GM21786 (cell line): ENCODE measurements around the gene RANGAP1.

Experiments
- ATAC-seq: cut with Tn5 transposase; IDR thresholded peaks from one replicate; pipeline ENCODE4 v1.9.1; 2021; ENCODE audit not compliant: unreplicated experiment

RANGAP1 gene

GRCh38 chr22:41204066-41204465 lies 81.9 kb downstream of the RANGAP1 start:
- ATAC-seq = no peak

DNA sequence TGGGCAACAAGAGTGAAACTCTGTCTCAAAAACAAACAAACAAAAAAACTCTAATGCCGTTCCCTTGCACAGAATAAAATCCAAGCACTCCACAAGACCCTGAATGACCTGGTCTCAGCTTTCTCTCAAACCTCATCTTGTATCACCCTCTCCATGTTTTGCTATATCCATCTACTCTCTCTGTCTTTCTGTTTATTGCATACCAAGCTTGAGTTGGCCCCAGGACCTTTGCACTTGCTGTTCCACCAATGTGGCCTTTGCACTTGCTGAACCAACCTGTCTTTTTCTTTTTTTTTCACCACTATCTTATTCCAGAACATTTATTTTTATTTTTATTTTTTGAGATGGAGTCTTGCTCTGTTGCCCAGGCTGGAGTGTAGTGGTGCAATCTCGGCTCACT lies 82.9 kb downstream of the RANGAP1 start:
- ATAC-seq = no peak

DNA sequence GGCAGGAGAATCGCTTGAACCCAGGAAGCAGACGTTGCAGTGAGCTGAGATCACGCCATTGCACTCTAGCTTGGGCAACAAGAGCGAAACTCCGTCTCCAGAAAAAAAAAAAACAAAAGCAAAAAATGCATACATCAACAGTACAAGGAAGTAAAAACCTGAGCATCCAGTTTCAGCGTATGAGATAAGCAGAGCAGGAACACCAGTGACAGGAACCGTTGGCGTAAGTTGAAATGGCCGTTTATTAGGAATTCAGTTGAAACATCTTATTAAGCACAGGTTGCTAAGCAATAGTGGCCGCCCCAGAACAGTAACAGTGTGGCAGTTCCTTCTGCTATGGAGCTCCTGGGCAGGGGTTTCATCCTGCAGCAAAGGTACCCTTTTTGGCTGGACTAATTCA lies 84.8 kb downstream of the RANGAP1 start:
- no peak for ATAC-seq

GRCh38 chr22:41198027-41198580 lies 87.9 kb downstream of the RANGAP1 start:
- no peak for ATAC-seq

GRCh38 chr22:41197038-41197972 lies 88.7 kb downstream of the RANGAP1 start:
- peak; percentile 74 for ATAC-seq
